ENCODE data around the gene ADAM19. TPM values are rescaled to one million over a fixed set of nuclear protein-coding genes. Genes with fewer than 3 reads are reported as not detected.

The ADAM19 gene
- total and polyA plus RNA-seq, 2 experiments from 2014 or later = 6.0 to 8.6 TPM

GRCh38 chr5:157568720-157569119 lies 6.9 kb downstream of the ADAM19 start:
- Histone ChIP-seq H3K36me3 (replicated peaks; ENCODE audit: insufficient read depth, low read depth) (no peaks in the 10 kb centered on the region), H4K20me1 (ENCODE audit: insufficient read depth, poor library complexity, severe bottlenecking) (no peaks in the 10 kb centered on the region), H3K79me2 (no peaks in the 10 kb centered on the region), H3K4me1 (ENCODE audit: insufficient read depth) (no peaks in the 10 kb centered on the region), H3K9me2 (replicated peaks; ENCODE audit: insufficient read depth) (no peaks in the 10 kb centered on the region), H3K27me3 (no peaks in the 10 kb centered on the region), H3K27ac (no peak overlapping the region), H2AFZ (no peak overlapping the region), H3K4me3 (no peak overlapping the region), H3K4me2 (no peak overlapping the region), H3K9me3 (ENCODE audit: low read depth) (no peaks in the 10 kb centered on the region)
- 93% methylated on average over 2 of the region's 2 CpGs for WGBS (ENCODE audit: low lambda C conversion rate, missing lambda C conversion rate)
- no peak for DNase-seq (ENCODE audit: low spot score)
- no peak for TF ChIP-seq EZH2phosphoT487 (IDR thresholded peaks at IDR 0.05; ENCODE audit: low read depth, severe bottlenecking, unreplicated experiment)
- TF ChIP-seq EZH2 (IDR thresholded peaks at IDR 0.05; ENCODE audit: borderline replicate concordance) = no peak
- no peak for TF ChIP-seq CTCF (IDR thresholded peaks at IDR 0.05; ENCODE audit: poor library complexity)

GRCh38 chr5:157568222-157568621 lies 7.4 kb downstream of the ADAM19 start:
- no peaks in the 10 kb centered on the region for H3K4me1 ChIP-seq (ENCODE audit: insufficient read depth)
- H3K36me3 ChIP-seq (replicated peaks; ENCODE audit: insufficient read depth, low read depth) = no peaks in the 10 kb centered on the region
- WGBS (ENCODE audit: low lambda C conversion rate, missing lambda C conversion rate) = 90% methylated on average over 4 of the region's 4 CpGs
- no peak overlapping the region for H3K27ac ChIP-seq
- no peaks in the 10 kb centered on the region for H3K9me2 ChIP-seq (replicated peaks; ENCODE audit: insufficient read depth)
- TF ChIP-seq EZH2 (IDR thresholded peaks at IDR 0.05; ENCODE audit: borderline replicate concordance) (no peak), EZH2phosphoT487 (IDR thresholded peaks at IDR 0.05; ENCODE audit: low read depth, severe bottlenecking, unreplicated experiment) (no peak)
- no peak overlapping the region for H3K4me3 ChIP-seq
- H3K4me2 ChIP-seq = no peak overlapping the region
- no peaks in the 10 kb centered on the region for H3K27me3 ChIP-seq
- DNase-seq (ENCODE audit: low spot score) = no peak
- H3K79me2 ChIP-seq = no peaks in the 10 kb centered on the region
- H2AFZ ChIP-seq = no peak overlapping the region
- no peaks in the 10 kb centered on the region for H3K9me3 ChIP-seq (ENCODE audit: low read depth)
- H4K20me1 ChIP-seq (ENCODE audit: insufficient read depth, poor library complexity, severe bottlenecking) = no peaks in the 10 kb centered on the region

GRCh38 chr5:157566902-157567489 lies 8.6 kb downstream of the ADAM19 start:
- H3K36me3 ChIP-seq (replicated peaks; ENCODE audit: insufficient read depth, low read depth) = no peaks in the 10 kb centered on the region
- TF ChIP-seq EZH2 (IDR thresholded peaks at IDR 0.05; ENCODE audit: borderline replicate concordance) (no peak), EZH2phosphoT487 (IDR thresholded peaks at IDR 0.05; ENCODE audit: low read depth, severe bottlenecking, unreplicated experiment) (no peak), CTCF (IDR thresholded peaks at IDR 0.05; ENCODE audit: poor library complexity) (no peak)
- no peak overlapping the region for H3K4me3 ChIP-seq
- H3K79me2 ChIP-seq = no peaks in the 10 kb centered on the region
- no peak overlapping the region for H3K27ac ChIP-seq
- 95% methylated on average over 6 of the region's 6 CpGs for WGBS (ENCODE audit: low lambda C conversion rate, missing lambda C conversion rate)
- H4K20me1 ChIP-seq (ENCODE audit: insufficient read depth, poor library complexity, severe bottlenecking) = no peaks in the 10 kb centered on the region
- H2AFZ ChIP-seq = no peak overlapping the region
- H3K4me2 ChIP-seq = no peak overlapping the region
- no peaks in the 10 kb centered on the region for H3K9me2 ChIP-seq (replicated peaks; ENCODE audit: insufficient read depth)
- no peaks in the 10 kb centered on the region for H3K9me3 ChIP-seq (ENCODE audit: low read depth)
- no peaks in the 10 kb centered on the region for H3K27me3 ChIP-seq
- H3K4me1 ChIP-seq (ENCODE audit: insufficient read depth) = no peaks in the 10 kb centered on the region
- no peak for DNase-seq (ENCODE audit: low spot score)

- no peak overlapping the region for H3K4me3 ChIP-seq
- no peaks in the 10 kb centered on the region for H3K27me3 ChIP-seq
- H3K79me2 ChIP-seq = no peaks in the 10 kb centered on the region
- H3K4me1 ChIP-seq (ENCODE audit: insufficient read depth) = no peaks in the 10 kb centered on the region
- no peaks in the 10 kb centered on the region for H3K9me3 ChIP-seq (ENCODE audit: low read depth)
- 77% methylated on average over 13 of the region's 13 CpGs for WGBS (ENCODE audit: low lambda C conversion rate, missing lambda C conversion rate)
- no peaks in the 10 kb centered on the region for H3K9me2 ChIP-seq (replicated peaks; ENCODE audit: insufficient read depth)
- no peaks in the 10 kb centered on the region for H4K20me1 ChIP-seq (ENCODE audit: insufficient read depth, poor library complexity, severe bottlenecking)
- DNase-seq (ENCODE audit: low spot score) = no peak
- TF ChIP-seq EZH2phosphoT487 (IDR thresholded peaks at IDR 0.05; ENCODE audit: low read depth, severe bottlenecking, unreplicated experiment) (no peak), CTCF (IDR thresholded peaks at IDR 0.05; ENCODE audit: poor library complexity) (no peak)
- H2AFZ ChIP-seq = no peak overlapping the region
- no peaks in the 10 kb centered on the region for H3K36me3 ChIP-seq (replicated peaks; ENCODE audit: insufficient read depth, low read depth)
- H3K27ac ChIP-seq = no peak overlapping the region
- H3K4me2 ChIP-seq = no peak overlapping the region
Observed at GRCh38 chr5:157563929-157564716, 11.5 kb downstream of the ADAM19 start.
